PC-9 (cell line): ENCODE results near the gene ADSS1. TPM values are rescaled to one million over a fixed set of nuclear protein-coding genes. Genes with fewer than 3 reads are reported as not detected.

ENCODE experiments used
- BruUV-seq: library from RNA; stranded (reverse); fragments of 400-500 nt; replicated peaks from 2 replicates; lab custom pipeline; 2021; lab: Mats Ljungman, UMichigan
- CTCF ChIA-PET: fragments of 300-600 bp; sonication (Branson Sonifier 250); formaldehyde crosslinking; loops from one replicate; lab custom pipeline; 2022; ENCODE audit warnings: antibody characterized with exemption; lab: Charles Lee
- POLR2A ChIA-PET: fragments of 300-600 bp; sonication (Branson Sonifier 250); formaldehyde crosslinking; loops from one replicate; lab custom pipeline; 2022; ENCODE audit warnings: antibody characterized with exemption; ENCODE audit not compliant: unreplicated experiment; lab: Charles Lee
- DNase-seq, 2 experiments: peaks; one replicate each; pipeline versions ENCODE4 v3.0.0 to v3.0.0-alpha.2; 2015 to 2022; ENCODE audit warnings: mixed read lengths in 1 of 2
- H2AFZ ChIP-seq: fragments of 200-600 bp; sonication (generic); 2 replicates; pipeline ENCODE4 v1.8.1; 2017; ENCODE audit warnings: antibody characterized with exemption
- H3F3A ChIP-seq: fragments of 200-600 bp; sonication (generic); 2 replicates; pipeline ENCODE4 v1.8.1; 2017; ENCODE audit warnings: antibody characterized with exemption, mild to moderate bottlenecking, low read depth; ENCODE audit not compliant: insufficient read depth
- H3K27ac ChIP-seq: fragments of 200-600 bp; sonication (generic); 2 replicates; pipeline ENCODE4 v1.6.1; 2016; ENCODE audit warnings: mixed run types
- H3K27me3 ChIP-seq: fragments of 200-600 bp; sonication (generic); 2 replicates; pipeline ENCODE4 v1.6.1; 2016; ENCODE audit warnings: low read depth, mixed run types; ENCODE audit not compliant: insufficient read depth
- H3K36me3 ChIP-seq: fragments of 200-600 bp; sonication (generic); 2 replicates; pipeline ENCODE4 v1.6.1; 2016; ENCODE audit warnings: low read depth, mixed run types
- H3K4me1 ChIP-seq: fragments of 200-600 bp; sonication (generic); replicated peaks from 2 replicates; pipeline ENCODE4 v1.6.1; 2016; ENCODE audit warnings: mixed run types; ENCODE audit not compliant: insufficient read depth
- H3K4me2 ChIP-seq: fragments of 200-600 bp; sonication (generic); 2 replicates; pipeline ENCODE4 v1.6.1; 2017; ENCODE audit warnings: mixed run types
- H3K4me3 ChIP-seq: fragments of 200-600 bp; sonication (generic); 2 replicates; pipeline ENCODE4 v1.6.1; 2016; ENCODE audit warnings: mixed run types
- H3K79me2 ChIP-seq: fragments of 200-600 bp; sonication (generic); 2 replicates; pipeline ENCODE4 v1.6.1; 2017; ENCODE audit warnings: low read depth, mixed run types
- H3K9me2 ChIP-seq: fragments of 200-600 bp; sonication (generic); 2 replicates; pipeline ENCODE4 v1.8.1; 2017; ENCODE audit warnings: mild to moderate bottlenecking; ENCODE audit not compliant: insufficient read depth
- H3K9me3 ChIP-seq: fragments of 200-600 bp; sonication (generic); 2 replicates; pipeline ENCODE4 v1.8.1; 2016; ENCODE audit warnings: low read depth; ENCODE audit not compliant: insufficient read depth
- H4K20me1 ChIP-seq: fragments of 200-600 bp; sonication (generic); 2 replicates; pipeline ENCODE4 v1.8.1; 2017; ENCODE audit not compliant: insufficient read depth
- EZH2 ChIP-seq: fragments of 200-600 bp; sonication (generic); IDR thresholded peaks from 2 replicates; pipeline ENCODE4 v1.8.0; 2017; ENCODE audit warnings: antibody characterized with exemption, low read depth
- intact Hi-C: fragments of 100-400 bp; cut with micrococcal nuclease; formaldehyde crosslinking; loops from one replicate; pipeline ENCODE4 v1.10.0; 2022; ENCODE audit not compliant: unreplicated experiment
- total RNA-seq: library from RNA; stranded (reverse); gene quantifications from 2 replicates; pipeline ENCODE4 v1.2.3, GENCODE V29; 2021
- TF ChIP-seq, protein P1 (sequence below): fragments of 200-600 bp; sonication (generic); conservative IDR thresholded peaks from 2 replicates; pipeline ENCODE4 v1.6.1; 2017; ENCODE audit warnings: mixed run types, antibody characterized with exemption, mild to moderate bottlenecking, moderate library complexity

ADSS1 gene
- total RNA-seq, 1 experiment from 2014 or later = 5.8 TPM

DNA sequence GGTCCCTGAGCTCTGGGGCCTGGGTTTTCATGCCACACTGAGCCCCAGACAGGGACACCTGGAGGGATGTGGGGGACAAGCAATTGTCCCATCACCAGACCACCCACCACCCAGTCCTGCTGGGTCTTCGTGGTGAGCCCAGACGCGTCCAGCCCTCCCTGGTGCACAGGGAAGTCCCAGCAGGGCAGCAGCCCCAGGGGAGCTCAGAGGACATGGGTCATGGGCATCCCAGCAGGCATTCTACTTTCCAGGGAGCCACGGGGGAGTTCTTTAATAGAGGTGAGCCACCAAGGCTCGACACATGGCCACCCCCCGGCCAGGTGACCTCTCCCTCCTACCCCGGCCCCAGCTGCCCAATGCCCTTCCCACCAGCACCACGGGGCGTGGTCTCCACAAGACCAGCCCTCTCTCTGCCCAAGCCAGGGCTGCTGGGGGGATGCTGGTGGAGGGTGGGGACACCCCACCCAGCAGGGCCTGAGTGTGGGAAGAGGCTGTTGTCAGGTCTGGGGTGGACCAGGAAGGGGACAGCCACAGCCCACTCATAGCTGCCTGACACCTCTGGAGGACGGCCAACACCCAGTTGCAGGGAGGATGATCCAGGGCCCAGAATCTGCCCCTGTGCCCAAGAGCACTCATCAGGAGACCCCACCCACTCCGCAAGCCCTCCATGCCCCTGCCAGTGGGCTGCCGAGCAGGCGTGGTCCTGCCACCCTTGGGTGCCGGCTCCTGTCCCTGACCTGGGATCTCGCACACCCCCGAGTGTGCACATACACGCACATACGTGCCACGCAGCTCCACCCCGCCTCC, 57.4 kb downstream of the ADSS1 start:
- no peaks in the 10 kb centered on the region for H3K27me3 ChIP-seq
- no peak overlapping the region for H3K4me3 ChIP-seq
- BruUV-seq = no TSS peak
- no peaks in the 10 kb centered on the region for H3K4me1 ChIP-seq
- H4K20me1 ChIP-seq = peaks cover 8% of the 10 kb centered on the region
- no peak overlapping the region for H3K27ac ChIP-seq
- H3K79me2 ChIP-seq = no peaks in the 10 kb centered on the region
- intact Hi-C loops = no loop called here
- TF ChIP-seq, protein P1, sequence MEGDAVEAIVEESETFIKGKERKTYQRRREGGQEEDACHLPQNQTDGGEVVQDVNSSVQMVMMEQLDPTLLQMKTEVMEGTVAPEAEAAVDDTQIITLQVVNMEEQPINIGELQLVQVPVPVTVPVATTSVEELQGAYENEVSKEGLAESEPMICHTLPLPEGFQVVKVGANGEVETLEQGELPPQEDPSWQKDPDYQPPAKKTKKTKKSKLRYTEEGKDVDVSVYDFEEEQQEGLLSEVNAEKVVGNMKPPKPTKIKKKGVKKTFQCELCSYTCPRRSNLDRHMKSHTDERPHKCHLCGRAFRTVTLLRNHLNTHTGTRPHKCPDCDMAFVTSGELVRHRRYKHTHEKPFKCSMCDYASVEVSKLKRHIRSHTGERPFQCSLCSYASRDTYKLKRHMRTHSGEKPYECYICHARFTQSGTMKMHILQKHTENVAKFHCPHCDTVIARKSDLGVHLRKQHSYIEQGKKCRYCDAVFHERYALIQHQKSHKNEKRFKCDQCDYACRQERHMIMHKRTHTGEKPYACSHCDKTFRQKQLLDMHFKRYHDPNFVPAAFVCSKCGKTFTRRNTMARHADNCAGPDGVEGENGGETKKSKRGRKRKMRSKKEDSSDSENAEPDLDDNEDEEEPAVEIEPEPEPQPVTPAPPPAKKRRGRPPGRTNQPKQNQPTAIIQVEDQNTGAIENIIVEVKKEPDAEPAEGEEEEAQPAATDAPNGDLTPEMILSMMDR = no peak
- TF ChIP-seq EZH2 = no peak
- no peaks in the 10 kb centered on the region for H3K9me3 ChIP-seq
- ChIA-PET CTCF (no interaction called here), POLR2A (no interaction called here)
- DNase-seq = no peak
- no peaks in the 10 kb centered on the region for H3F3A ChIP-seq
- H3K36me3 ChIP-seq = no peaks in the 10 kb centered on the region
- H3K4me2 ChIP-seq = no peak overlapping the region
- no peaks in the 10 kb centered on the region for H3K9me2 ChIP-seq
- H2AFZ ChIP-seq = no peak overlapping the region

DNA sequence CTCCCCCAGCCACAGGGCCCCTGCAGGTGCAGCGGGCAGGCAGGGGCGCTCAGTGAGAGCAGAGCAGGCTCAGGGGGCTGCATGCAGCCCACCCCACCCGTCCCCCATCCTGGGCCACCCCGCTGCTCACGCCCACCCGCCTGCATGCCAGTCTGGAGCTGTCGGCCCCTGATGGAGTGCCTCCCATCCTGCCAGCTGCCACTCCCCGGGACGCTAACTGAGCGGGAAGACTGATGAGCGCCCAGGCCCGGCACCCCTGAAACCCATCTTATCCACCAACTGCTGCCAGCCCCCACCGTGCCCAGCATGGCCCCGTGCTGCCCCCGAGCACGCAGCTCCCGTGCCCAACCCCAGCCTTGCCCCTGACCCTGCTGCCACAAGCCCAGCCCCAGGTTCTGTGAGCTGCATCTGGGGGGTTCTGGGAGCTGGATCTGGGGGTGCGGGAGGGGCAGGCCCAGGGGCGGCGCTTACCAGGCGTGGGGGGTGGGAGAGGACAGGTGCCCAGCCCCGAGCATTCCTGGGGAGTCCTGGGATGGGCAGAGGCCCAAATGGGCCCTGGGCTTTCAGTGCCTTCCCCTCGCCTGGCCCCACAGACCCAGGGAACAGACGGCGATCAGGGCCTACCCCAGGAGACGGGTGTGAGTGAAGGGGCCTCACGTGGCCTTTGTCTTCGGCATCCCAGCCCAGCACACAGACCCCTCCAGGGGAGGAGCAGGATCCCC, 58.2 kb downstream of the ADSS1 start:
- Histone ChIP-seq H3K9me3 (no peaks in the 10 kb centered on the region), H3K9me2 (no peaks in the 10 kb centered on the region), H3K27me3 (no peaks in the 10 kb centered on the region), H3K4me1 (no peaks in the 10 kb centered on the region), H3K4me2 (no peak overlapping the region), H3F3A (no peaks in the 10 kb centered on the region), H3K36me3 (no peaks in the 10 kb centered on the region), H4K20me1 (peaks cover 8% of the 10 kb centered on the region), H2AFZ (no peak overlapping the region), H3K4me3 (no peak overlapping the region), H3K27ac (no peak overlapping the region), H3K79me2 (no peaks in the 10 kb centered on the region)
- BruUV-seq = no TSS peak
- TF ChIP-seq, protein P1 = no peak
- no peak for TF ChIP-seq EZH2
- intact Hi-C loops = no loop called here
- CTCF ChIA-PET = no interaction called here
- DNase-seq = no peak
- POLR2A ChIA-PET = no interaction called here

DNA sequence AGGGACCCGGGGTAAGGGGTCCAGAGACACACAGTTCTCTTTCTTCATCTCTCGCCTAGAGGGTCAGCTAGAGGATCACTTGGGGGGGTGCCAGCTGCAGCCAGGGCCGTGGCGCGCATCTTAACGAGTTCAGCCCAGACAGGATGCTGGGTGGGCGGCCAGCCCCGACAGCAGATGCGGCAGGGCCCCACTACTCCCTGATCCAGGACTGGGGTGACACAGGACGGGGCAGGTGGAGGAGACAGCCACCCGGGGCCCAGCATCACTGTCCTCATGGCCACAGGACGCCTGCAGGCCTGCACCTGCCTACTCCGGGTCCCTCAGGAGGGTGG, 58.7 kb downstream of the ADSS1 start:
- Histone ChIP-seq H3K27ac (no peak overlapping the region), H3K4me1 (no peaks in the 10 kb centered on the region), H3K4me2 (no peak overlapping the region), H4K20me1 (peaks cover 8% of the 10 kb centered on the region), H3K79me2 (no peaks in the 10 kb centered on the region), H3K9me3 (no peaks in the 10 kb centered on the region), H3K27me3 (no peaks in the 10 kb centered on the region), H3K36me3 (no peaks in the 10 kb centered on the region), H2AFZ (no peak overlapping the region), H3F3A (no peaks in the 10 kb centered on the region), H3K9me2 (no peaks in the 10 kb centered on the region), H3K4me3 (no peak overlapping the region)
- intact Hi-C loops = no loop called here
- BruUV-seq = no TSS peak
- DNase-seq = no peak
- ChIA-PET CTCF (no interaction called here), POLR2A (no interaction called here)
- TF ChIP-seq, protein P1 = no peak
- no peak for TF ChIP-seq EZH2
